ENCODE data around the gene SUCLA2.
"Not testable (repeated sequence)": the region's sequence is repeated elsewhere in the genome, so short reads cannot be mapped to it uniquely, and the experiment has no call there.

DNA sequence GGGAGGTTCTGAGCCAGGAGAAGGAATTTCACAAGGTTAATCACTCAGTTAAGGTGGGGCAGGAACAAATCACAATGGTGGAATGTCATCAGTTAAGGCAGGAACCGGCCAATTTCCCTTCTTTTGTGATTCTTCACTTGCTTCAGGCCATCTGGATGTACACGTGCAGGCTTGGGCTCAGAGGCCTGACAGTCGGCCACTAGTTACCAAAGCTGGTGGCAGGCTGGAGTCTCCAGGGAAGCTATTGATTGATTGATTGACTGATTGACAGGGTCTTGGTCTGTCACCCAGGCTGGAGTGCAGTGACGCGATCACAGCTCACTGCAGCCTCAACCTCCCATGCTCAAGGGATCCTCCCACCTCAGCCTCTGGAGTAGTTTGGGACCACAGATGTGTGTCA, 926 bp upstream of the SUCLA2 start:
- TF ChIP-seq, protein P1, sequence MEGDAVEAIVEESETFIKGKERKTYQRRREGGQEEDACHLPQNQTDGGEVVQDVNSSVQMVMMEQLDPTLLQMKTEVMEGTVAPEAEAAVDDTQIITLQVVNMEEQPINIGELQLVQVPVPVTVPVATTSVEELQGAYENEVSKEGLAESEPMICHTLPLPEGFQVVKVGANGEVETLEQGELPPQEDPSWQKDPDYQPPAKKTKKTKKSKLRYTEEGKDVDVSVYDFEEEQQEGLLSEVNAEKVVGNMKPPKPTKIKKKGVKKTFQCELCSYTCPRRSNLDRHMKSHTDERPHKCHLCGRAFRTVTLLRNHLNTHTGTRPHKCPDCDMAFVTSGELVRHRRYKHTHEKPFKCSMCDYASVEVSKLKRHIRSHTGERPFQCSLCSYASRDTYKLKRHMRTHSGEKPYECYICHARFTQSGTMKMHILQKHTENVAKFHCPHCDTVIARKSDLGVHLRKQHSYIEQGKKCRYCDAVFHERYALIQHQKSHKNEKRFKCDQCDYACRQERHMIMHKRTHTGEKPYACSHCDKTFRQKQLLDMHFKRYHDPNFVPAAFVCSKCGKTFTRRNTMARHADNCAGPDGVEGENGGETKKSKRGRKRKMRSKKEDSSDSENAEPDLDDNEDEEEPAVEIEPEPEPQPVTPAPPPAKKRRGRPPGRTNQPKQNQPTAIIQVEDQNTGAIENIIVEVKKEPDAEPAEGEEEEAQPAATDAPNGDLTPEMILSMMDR (IDR thresholded peaks at IDR 0.05): not testable (repeated sequence)
- not testable (repeated sequence) for TF ChIP-seq EZH2 (IDR thresholded peaks at IDR 0.05; ENCODE audit: borderline replicate concordance, insufficient read depth, low read depth, low read length, poor library complexity, severe bottlenecking)
